Kidney epithelial cell (primary cell): ENCODE results near the gene SORL1. TPM values are rescaled to one million over a fixed set of nuclear protein-coding genes. Genes with fewer than 3 reads are reported as not detected.
"Not testable (repeated sequence)": the region's sequence is repeated elsewhere in the genome, so short reads cannot be mapped to it uniquely, and the experiment has no call there.

Experiments used
- DNase-seq: peaks from one replicate; pipeline ENCODE4 v3.0.0-alpha.2; 2010; ENCODE audit warnings: low read depth
- H3K27me3 ChIP-seq: 2 replicates; pipeline ENCODE4 v1.6.0; 2011; ENCODE audit warnings: low read length; ENCODE audit not compliant: control insufficient read depth, insufficient read depth
- H3K36me3 ChIP-seq: 2 replicates; pipeline ENCODE4 v1.5.1; 2011; ENCODE audit warnings: low read length; ENCODE audit not compliant: control insufficient read depth, insufficient read depth
- H3K4me3 ChIP-seq: 2 replicates; pipeline ENCODE4 v1.5.1; 2011; ENCODE audit warnings: low read depth, mild to moderate bottlenecking, control low read depth, low read length
- CTCF ChIP-seq: IDR thresholded peaks from 2 replicates; pipeline ENCODE4 v1.5.1; 2011; ENCODE audit warnings: mild to moderate bottlenecking, moderate library complexity, low read length, control low read depth, inconsistent platforms; ENCODE audit not compliant: insufficient read depth, poor library complexity, severe bottlenecking
- total RNA-seq: library from RNA; depleted of rRNA; stranded (reverse); fragments of >200 nt; gene quantifications from 2 replicates; pipeline ENCODE4 v1.2.3, GENCODE V29; 2015

SORL1 gene
- total RNA-seq, 1 donor from 2014 or later, result 4.1 TPM

- H3K4me3 ChIP-seq, result no peak overlapping the region
- no peaks in the 10 kb centered on the region for H3K27me3 ChIP-seq
- H3K36me3 ChIP-seq, result no peaks in the 10 kb centered on the region
- no peak for TF ChIP-seq CTCF
- no peak for DNase-seq
Measured at GRCh38 chr11:121567995-121568394, 115.9 kb downstream of the SORL1 start.

- not testable (repeated sequence) for DNase-seq, H3K27me3 ChIP-seq, H3K4me3 ChIP-seq, H3K36me3 ChIP-seq
Measured at GRCh38 chr11:121569332-121570299, 117.5 kb downstream of the SORL1 start.

GRCh38 chr11:121570453-121570852, 118.3 kb downstream of the SORL1 start:
- DNase-seq, result no peak
- no peaks in the 10 kb centered on the region for H3K36me3 ChIP-seq

GRCh38 chr11:121571506-121571905, 119.4 kb downstream of the SORL1 start:
- no peak for DNase-seq
- Histone ChIP-seq H3K4me3 (no peak overlapping the region), H3K36me3 (no peaks in the 10 kb centered on the region), H3K27me3 (no peaks in the 10 kb centered on the region)
- TF ChIP-seq CTCF, result no peak

More at GRCh38 chr11:121570453-121570852, 118.3 kb downstream of the SORL1 start:
- no peaks in the 10 kb centered on the region for H3K27me3 ChIP-seq
- no peak for TF ChIP-seq CTCF
- H3K4me3 ChIP-seq, result no peak overlapping the region

- Histone ChIP-seq H3K27me3 (no peaks in the 10 kb centered on the region), H3K36me3 (no peaks in the 10 kb centered on the region), H3K4me3 (no peak overlapping the region)
- no peak for DNase-seq
- no peak for TF ChIP-seq CTCF
Measured at GRCh38 chr11:121572571-121573059, 120.5 kb downstream of the SORL1 start.

- TF ChIP-seq CTCF, result no peak
- H3K4me3 ChIP-seq, result no peak overlapping the region
- no peaks in the 10 kb centered on the region for H3K36me3 ChIP-seq
- H3K27me3 ChIP-seq, result no peaks in the 10 kb centered on the region
- no peak for DNase-seq
Measured at GRCh38 chr11:121574801-121575200, 122.7 kb downstream of the SORL1 start.
